ENCODE measurements around the gene A3GALT2. TPM values are rescaled to one million over a fixed set of nuclear protein-coding genes. Genes with fewer than 3 reads are reported as not detected.

A3GALT2 gene
- total RNA-seq, 1 experiment from 2014 or later, result not detected

DNA sequence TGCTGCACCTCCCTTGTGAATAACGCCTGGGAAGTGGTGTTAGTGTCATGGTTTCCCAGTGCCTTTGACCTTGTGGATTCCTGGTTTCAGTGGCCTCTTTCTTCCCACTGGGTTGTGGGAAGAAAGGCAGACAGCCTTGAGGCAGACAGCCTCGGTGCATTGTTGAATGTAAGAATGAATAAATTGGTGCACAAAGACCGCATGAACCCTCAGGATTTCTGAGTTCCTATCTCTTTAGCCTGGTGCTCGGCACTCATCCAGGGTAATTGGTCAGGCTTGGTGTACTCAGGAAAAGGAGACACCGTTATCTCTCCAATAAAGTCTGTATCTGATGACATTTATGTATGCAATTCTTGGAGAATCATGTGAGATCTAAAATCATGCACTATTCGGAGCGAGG lies 59.6 kb downstream of the A3GALT2 start:
- no CpG with 5 or more reads among the region's 7 CpGs for WGBS (ENCODE audit: extremely low coverage, insufficient read length, low lambda C conversion rate)

More for the DNA sequence above, 59.6 kb downstream of the A3GALT2 start:
- no peaks in the 10 kb centered on the region for H3K27me3 ChIP-seq (ENCODE audit: insufficient read depth, low read length)
- H4K5ac ChIP-seq (ENCODE audit: insufficient read length, low read depth, low read length), result no peak overlapping the region
- H3K79me1 ChIP-seq (ENCODE audit: insufficient read depth, low read depth, low read length, poor library complexity, severe bottlenecking), result peaks cover 4% of the 10 kb centered on the region
- Mint-ChIP-seq H3K9me3 (no peaks in the 10 kb centered on the region), H3K27ac (no peak overlapping the region), H3K27me3 (ENCODE audit: low read depth) (no peaks in the 10 kb centered on the region), H3K36me3 (ENCODE audit: insufficient read depth in 1 of 3, low read depth in 3 of 3) (peaks cover 5 to 21% (median 6%) of the 10 kb centered on the region in 3 experiments; a peak in 5 of 7 replicates), H3K4me1 (peaks cover 37 to 40% of the 10 kb centered on the region in 2 experiments), H3K4me3 (no peak overlapping the region)
- TF ChIP-seq, protein P1, sequence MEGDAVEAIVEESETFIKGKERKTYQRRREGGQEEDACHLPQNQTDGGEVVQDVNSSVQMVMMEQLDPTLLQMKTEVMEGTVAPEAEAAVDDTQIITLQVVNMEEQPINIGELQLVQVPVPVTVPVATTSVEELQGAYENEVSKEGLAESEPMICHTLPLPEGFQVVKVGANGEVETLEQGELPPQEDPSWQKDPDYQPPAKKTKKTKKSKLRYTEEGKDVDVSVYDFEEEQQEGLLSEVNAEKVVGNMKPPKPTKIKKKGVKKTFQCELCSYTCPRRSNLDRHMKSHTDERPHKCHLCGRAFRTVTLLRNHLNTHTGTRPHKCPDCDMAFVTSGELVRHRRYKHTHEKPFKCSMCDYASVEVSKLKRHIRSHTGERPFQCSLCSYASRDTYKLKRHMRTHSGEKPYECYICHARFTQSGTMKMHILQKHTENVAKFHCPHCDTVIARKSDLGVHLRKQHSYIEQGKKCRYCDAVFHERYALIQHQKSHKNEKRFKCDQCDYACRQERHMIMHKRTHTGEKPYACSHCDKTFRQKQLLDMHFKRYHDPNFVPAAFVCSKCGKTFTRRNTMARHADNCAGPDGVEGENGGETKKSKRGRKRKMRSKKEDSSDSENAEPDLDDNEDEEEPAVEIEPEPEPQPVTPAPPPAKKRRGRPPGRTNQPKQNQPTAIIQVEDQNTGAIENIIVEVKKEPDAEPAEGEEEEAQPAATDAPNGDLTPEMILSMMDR (conservative IDR thresholded peaks at IDR 0.05), result no peak
- no peak overlapping the region for H4K91ac ChIP-seq (ENCODE audit: insufficient read length, low read depth, low read length)
- no peak overlapping the region for H2BK20ac ChIP-seq (ENCODE audit: low read depth, low read length, poor library complexity, severe bottlenecking)
- H3K23me2 ChIP-seq (ENCODE audit: insufficient read length, low read depth, low read length, poor library complexity, severe bottlenecking), result peaks cover 10% of the 10 kb centered on the region
- no peak overlapping the region for H2AK5ac ChIP-seq (ENCODE audit: insufficient read length, low read length)
- no peak overlapping the region for H3K4ac ChIP-seq (ENCODE audit: low read depth, low read length)
- no peak overlapping the region for H3K14ac ChIP-seq (ENCODE audit: insufficient read depth, low read length)
- H3K4me2 ChIP-seq (ENCODE audit: insufficient read depth, insufficient read length, low read length), result no peak overlapping the region
- H2BK5ac ChIP-seq (ENCODE audit: insufficient read length, low read length), result no peak overlapping the region
- no peak for DNase-seq
- no peak overlapping the region for H2BK12ac ChIP-seq (ENCODE audit: insufficient read length, low read depth, low read length)
- no peak overlapping the region for H4K8ac ChIP-seq (replicated peaks; ENCODE audit: insufficient read length, low read depth, low read length)
- no peak overlapping the region for H3K23ac ChIP-seq (ENCODE audit: insufficient read length, low read depth, low read length)
- H2BK15ac ChIP-seq (ENCODE audit: low read depth, low read length), result no peak overlapping the region
- H3K79me2 ChIP-seq (ENCODE audit: insufficient read depth, low read length), result peaks cover 4% of the 10 kb centered on the region; the same call in 1 of the 2 replicates
- peaks cover 6% of the 10 kb centered on the region; the same call in 1 of the 2 replicates for H3K4me1 ChIP-seq (ENCODE audit: insufficient read depth, low read length)
- no peaks in the 10 kb centered on the region for H4K20me1 ChIP-seq (ENCODE audit: control insufficient read depth, insufficient read depth, insufficient read length)
- H3T11ph ChIP-seq (ENCODE audit: low read length), result no peak overlapping the region
- H3K9me3 ChIP-seq (ENCODE audit: control insufficient read depth, low read depth, low read length), result no peaks in the 10 kb centered on the region
- H3K18ac ChIP-seq (ENCODE audit: insufficient read length, low read depth, low read length), result no peak overlapping the region
- no peak overlapping the region for H2BK120ac ChIP-seq (ENCODE audit: low read depth, low read length, poor library complexity, severe bottlenecking)
- H3K27ac ChIP-seq (ENCODE audit: insufficient read length, low read depth, low read length), result no peak overlapping the region
- no peak overlapping the region for H3K9ac ChIP-seq (ENCODE audit: extremely low read depth, insufficient read length, low read length)
- no peak overlapping the region for H2AFZ ChIP-seq (ENCODE audit: low read length)
- no peak overlapping the region for H3K56ac ChIP-seq (ENCODE audit: insufficient read length, low read depth, low read length)

Measured in H9 (cell line).